Ovary (tissue), 3 donors: ENCODE measurements around the gene MCIDAS.

Source experiments
- EP300 ChIP-seq: sonication (generic); formaldehyde crosslinking; IDR thresholded peaks from one replicate; pipeline ENCODE4 v1.6.1; 2017; ENCODE audit warnings: antibody characterized with exemption
- TF ChIP-seq, protein P1 (sequence below), 3 donors: fragments of 450-650 bp in 2 of 3; fragments of 200-600 bp in 1 of 3; IDR thresholded peaks; one replicate each; pipeline versions ENCODE4 v1.5.1 to v1.8.0; 2016 to 2022; ENCODE audit warnings: antibody characterized with exemption in 3 of 3, mild to moderate bottlenecking in 1 of 3
- donor health status: DM: no; HTN: no; CAD: no.

DNA sequence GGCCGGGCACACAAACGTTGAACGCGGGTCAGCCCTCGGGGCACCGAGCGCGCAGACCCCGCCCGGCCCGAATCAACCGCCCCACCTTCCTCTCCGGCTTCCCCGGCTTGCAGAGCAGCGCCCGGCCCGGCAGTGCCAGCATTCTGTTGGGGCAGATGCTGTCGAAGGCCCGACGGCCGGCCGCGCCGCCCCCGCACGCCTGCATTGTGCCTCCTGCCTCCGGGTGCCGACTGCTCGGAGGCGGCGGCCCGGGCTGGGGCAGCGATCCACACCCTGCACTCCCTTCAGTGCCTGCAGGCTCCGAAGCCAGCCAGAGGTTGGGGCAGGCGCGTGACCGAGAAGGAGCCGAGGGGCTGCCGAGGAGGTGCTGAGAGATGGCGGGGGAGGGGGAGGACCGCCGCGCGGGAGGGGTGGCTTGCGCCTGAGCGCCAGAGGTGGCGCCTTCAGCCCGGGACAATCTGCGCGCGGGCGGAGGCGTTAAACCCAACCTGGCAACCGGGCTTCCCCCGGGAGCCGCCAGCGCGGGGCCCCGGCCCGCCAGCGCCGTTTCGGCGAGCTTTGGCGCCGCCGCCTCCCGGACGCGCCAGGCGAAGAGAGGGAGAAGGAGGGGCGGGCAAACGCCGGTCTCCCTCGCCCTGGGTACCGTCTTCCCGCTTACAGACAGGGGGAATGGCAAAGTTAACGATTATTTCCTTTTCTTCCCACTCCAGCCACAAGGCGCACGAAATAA lies at the start of gene MCIDAS:
- TF ChIP-seq, protein P1, sequence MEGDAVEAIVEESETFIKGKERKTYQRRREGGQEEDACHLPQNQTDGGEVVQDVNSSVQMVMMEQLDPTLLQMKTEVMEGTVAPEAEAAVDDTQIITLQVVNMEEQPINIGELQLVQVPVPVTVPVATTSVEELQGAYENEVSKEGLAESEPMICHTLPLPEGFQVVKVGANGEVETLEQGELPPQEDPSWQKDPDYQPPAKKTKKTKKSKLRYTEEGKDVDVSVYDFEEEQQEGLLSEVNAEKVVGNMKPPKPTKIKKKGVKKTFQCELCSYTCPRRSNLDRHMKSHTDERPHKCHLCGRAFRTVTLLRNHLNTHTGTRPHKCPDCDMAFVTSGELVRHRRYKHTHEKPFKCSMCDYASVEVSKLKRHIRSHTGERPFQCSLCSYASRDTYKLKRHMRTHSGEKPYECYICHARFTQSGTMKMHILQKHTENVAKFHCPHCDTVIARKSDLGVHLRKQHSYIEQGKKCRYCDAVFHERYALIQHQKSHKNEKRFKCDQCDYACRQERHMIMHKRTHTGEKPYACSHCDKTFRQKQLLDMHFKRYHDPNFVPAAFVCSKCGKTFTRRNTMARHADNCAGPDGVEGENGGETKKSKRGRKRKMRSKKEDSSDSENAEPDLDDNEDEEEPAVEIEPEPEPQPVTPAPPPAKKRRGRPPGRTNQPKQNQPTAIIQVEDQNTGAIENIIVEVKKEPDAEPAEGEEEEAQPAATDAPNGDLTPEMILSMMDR (IDR thresholded peaks at IDR 0.05), result no peak
- no peak for TF ChIP-seq EP300
